ENCODE data around the gene YAP1.

DNA sequence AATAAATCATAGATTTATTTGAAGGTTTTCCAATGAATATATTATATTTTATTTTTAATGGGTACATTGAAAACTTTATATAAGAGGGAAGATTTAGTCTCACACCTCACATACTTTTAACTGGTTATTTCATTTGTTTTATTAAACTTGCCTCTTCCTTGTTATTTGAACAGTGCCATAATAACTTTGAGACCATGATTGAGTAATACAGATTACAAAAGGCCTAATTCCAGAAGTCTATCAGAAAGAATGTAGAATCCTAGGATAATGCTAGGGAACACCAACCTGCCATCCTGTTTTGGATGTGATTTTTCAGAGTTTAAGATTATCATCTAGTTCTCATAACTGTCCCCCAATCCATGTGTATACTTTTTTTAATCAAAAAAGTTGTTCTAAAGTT is 104.4 kb downstream of the YAP1 start:
- TF ChIP-seq, protein P1, sequence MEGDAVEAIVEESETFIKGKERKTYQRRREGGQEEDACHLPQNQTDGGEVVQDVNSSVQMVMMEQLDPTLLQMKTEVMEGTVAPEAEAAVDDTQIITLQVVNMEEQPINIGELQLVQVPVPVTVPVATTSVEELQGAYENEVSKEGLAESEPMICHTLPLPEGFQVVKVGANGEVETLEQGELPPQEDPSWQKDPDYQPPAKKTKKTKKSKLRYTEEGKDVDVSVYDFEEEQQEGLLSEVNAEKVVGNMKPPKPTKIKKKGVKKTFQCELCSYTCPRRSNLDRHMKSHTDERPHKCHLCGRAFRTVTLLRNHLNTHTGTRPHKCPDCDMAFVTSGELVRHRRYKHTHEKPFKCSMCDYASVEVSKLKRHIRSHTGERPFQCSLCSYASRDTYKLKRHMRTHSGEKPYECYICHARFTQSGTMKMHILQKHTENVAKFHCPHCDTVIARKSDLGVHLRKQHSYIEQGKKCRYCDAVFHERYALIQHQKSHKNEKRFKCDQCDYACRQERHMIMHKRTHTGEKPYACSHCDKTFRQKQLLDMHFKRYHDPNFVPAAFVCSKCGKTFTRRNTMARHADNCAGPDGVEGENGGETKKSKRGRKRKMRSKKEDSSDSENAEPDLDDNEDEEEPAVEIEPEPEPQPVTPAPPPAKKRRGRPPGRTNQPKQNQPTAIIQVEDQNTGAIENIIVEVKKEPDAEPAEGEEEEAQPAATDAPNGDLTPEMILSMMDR (IDR thresholded peaks at IDR 0.05), result no peak
- TF ChIP-seq POLR2AphosphoS5 (IDR thresholded peaks at IDR 0.05), result no peak
- TF ChIP-seq POLR2A (IDR thresholded peaks at IDR 0.05), result no peak
